GM23248 (cell line): ENCODE data around the gene VAMP4.

Source experiments
- EZH2 ChIP-seq: fragments of 200-600 bp; sonication (generic); IDR thresholded peaks from 2 replicates; pipeline ENCODE4 v1.6.1; 2018; ENCODE audit warnings: antibody characterized with exemption, mild to moderate bottlenecking; ENCODE audit not compliant: insufficient read depth, poor library complexity, severe bottlenecking
- EZH2phosphoT487 ChIP-seq: fragments of 200-600 bp; sonication (generic); IDR thresholded peaks from 2 replicates; pipeline ENCODE4 v1.6.1; 2018; ENCODE audit warnings: antibody characterized with exemption, moderate library complexity, mild to moderate bottlenecking, low read depth; ENCODE audit not compliant: insufficient read depth

- no peak for TF ChIP-seq EZH2
- no peak for TF ChIP-seq EZH2phosphoT487
These were observed 636 bp downstream of the VAMP4 start for GRCh38 chr1:171740987-171741871.
